ENCODE measurements around the gene ANKRD33B. TPM values are rescaled to one million over a fixed set of nuclear protein-coding genes. Genes with fewer than 3 reads are reported as not detected.

The ANKRD33B gene
- total and polyA plus RNA-seq, 2 donors (not counting 1 experiment from before 2014, with no cell fraction given): 7.7 to 7.8 TPM

DNA sequence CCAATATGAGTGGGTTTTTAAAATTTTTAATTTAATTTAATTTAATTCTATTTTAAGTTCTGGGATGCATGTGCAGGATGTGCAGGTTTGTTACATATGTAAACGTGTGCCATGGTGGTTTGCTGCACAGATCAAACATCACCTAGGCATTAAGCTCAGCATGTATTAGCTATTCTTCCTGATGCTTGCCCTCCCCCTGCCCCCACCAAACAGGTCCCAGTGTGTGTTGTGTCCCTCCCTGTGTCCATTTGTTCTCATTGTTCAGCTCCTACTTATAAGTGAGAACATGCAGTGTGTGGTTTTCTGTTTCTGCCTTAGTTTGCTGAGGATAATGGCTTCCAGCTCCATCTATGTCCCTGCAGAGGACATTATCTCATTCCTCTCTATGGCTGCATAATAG is 35.0 kb upstream of the ANKRD33B start:
- Histone ChIP-seq H3K36me3 (ENCODE audit: control insufficient read depth, insufficient read depth, low read length) (no peaks in the 10 kb centered on the region), H3K79me2 (ENCODE audit: control insufficient read depth, insufficient read depth, low read length) (no peaks in the 10 kb centered on the region), H3K4me1 (ENCODE audit: control insufficient read depth, extremely low read depth, insufficient read depth, low read length) (peaks cover 19% of the 10 kb centered on the region), H3K27ac (ENCODE audit: insufficient read depth, low read length) (peak overlapping the region; percentile 30), H4K20me1 (ENCODE audit: control insufficient read depth, extremely low read depth, insufficient read depth, low read length) (no peaks in the 10 kb centered on the region), H3K4me2 (ENCODE audit: extremely low read depth, insufficient read depth, low read length) (no peak overlapping the region), H3K9me3 (ENCODE audit: control insufficient read depth, insufficient read depth, low read depth, low read length) (no peaks in the 10 kb centered on the region), H3K9ac (ENCODE audit: insufficient read depth, low read length) (no peak overlapping the region), H2AFZ (ENCODE audit: low read length) (no peak overlapping the region), H3K27me3 (ENCODE audit: control insufficient read depth, insufficient read depth, low read length) (no peaks in the 10 kb centered on the region), H3K4me3 (replicated peaks in 1 of 4; ENCODE audit: control extremely low read depth in 1 of 4, insufficient read depth in 1 of 4, low read depth in 3 of 4, low read length in 4 of 4) (no peak overlapping the region)
- no peak for DNase-seq (ENCODE audit: low read depth in 2 of 2)
- TF ChIP-seq, protein P1, sequence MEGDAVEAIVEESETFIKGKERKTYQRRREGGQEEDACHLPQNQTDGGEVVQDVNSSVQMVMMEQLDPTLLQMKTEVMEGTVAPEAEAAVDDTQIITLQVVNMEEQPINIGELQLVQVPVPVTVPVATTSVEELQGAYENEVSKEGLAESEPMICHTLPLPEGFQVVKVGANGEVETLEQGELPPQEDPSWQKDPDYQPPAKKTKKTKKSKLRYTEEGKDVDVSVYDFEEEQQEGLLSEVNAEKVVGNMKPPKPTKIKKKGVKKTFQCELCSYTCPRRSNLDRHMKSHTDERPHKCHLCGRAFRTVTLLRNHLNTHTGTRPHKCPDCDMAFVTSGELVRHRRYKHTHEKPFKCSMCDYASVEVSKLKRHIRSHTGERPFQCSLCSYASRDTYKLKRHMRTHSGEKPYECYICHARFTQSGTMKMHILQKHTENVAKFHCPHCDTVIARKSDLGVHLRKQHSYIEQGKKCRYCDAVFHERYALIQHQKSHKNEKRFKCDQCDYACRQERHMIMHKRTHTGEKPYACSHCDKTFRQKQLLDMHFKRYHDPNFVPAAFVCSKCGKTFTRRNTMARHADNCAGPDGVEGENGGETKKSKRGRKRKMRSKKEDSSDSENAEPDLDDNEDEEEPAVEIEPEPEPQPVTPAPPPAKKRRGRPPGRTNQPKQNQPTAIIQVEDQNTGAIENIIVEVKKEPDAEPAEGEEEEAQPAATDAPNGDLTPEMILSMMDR (conservative IDR thresholded peaks at IDR 0.05 in 1 of 2, IDR thresholded peaks at IDR 0.05 in 1 of 2; ENCODE audit: low read depth in 1 of 2, low read length in 2 of 2): no peak
- no peak for TF ChIP-seq EZH2 (IDR thresholded peaks at IDR 0.05; ENCODE audit: low read length, missing control alignments)

DNA sequence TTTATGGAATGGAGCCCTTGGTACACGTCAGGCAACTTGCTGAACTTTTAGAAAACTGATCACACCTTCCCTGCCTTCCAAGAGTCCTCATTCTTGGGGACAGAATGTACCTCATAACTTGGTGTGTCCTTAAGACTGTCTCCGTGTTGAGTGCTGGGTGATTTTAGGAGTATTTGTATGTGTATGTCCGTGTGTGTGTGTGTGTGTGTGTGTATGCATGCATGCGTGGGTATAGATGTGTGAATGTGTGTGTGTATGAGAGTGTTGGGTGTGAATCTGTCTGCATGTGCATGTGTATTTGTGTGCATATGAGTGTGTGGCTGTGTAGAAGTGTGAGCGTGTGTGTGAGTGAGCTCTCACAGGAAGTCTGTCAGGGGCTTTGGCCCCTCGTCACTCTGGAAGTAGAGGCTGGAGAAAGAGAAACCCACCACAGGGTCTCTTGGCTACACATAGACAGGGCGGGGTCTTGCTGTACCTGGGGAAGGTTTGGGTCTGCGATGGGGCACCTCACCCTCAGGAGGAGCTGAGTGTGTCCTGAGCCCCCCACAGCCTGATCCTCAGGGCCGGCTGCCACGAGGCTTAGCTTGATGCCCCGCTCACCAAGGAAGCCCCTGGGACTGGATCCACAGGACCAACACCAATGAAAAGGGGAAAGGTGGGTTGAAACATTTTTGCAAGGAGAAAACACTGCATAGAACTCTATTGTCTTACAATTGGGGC is 33.1 kb upstream of the ANKRD33B start:
- H3K9me3 ChIP-seq (ENCODE audit: control insufficient read depth, insufficient read depth, low read depth, low read length): no peaks in the 10 kb centered on the region
- H2AFZ ChIP-seq (ENCODE audit: low read length): no peak overlapping the region
- H3K79me2 ChIP-seq (ENCODE audit: control insufficient read depth, insufficient read depth, low read length): no peaks in the 10 kb centered on the region
- no peak overlapping the region for H3K4me3 ChIP-seq (replicated peaks in 1 of 4; ENCODE audit: control extremely low read depth in 1 of 4, insufficient read depth in 1 of 4, low read depth in 3 of 4, low read length in 4 of 4)
- no peak overlapping the region for H3K27ac ChIP-seq (ENCODE audit: insufficient read depth, low read length)
- TF ChIP-seq, protein P1 (conservative IDR thresholded peaks at IDR 0.05 in 1 of 2, IDR thresholded peaks at IDR 0.05 in 1 of 2; ENCODE audit: low read depth in 1 of 2, low read length in 2 of 2): no peak
- TF ChIP-seq EZH2 (IDR thresholded peaks at IDR 0.05; ENCODE audit: low read length, missing control alignments): no peak
- DNase-seq (ENCODE audit: low read depth in 2 of 2): no peak
- no peaks in the 10 kb centered on the region for H3K27me3 ChIP-seq (ENCODE audit: control insufficient read depth, insufficient read depth, low read length)
- no peak overlapping the region for H3K9ac ChIP-seq (ENCODE audit: insufficient read depth, low read length)
- H3K4me2 ChIP-seq (ENCODE audit: extremely low read depth, insufficient read depth, low read length): no peak overlapping the region
- no peaks in the 10 kb centered on the region for H4K20me1 ChIP-seq (ENCODE audit: control insufficient read depth, extremely low read depth, insufficient read depth, low read length)
- peaks cover 7% of the 10 kb centered on the region for H3K4me1 ChIP-seq (ENCODE audit: control insufficient read depth, extremely low read depth, insufficient read depth, low read length)
- H3K36me3 ChIP-seq (ENCODE audit: control insufficient read depth, insufficient read depth, low read length): no peaks in the 10 kb centered on the region

DNA sequence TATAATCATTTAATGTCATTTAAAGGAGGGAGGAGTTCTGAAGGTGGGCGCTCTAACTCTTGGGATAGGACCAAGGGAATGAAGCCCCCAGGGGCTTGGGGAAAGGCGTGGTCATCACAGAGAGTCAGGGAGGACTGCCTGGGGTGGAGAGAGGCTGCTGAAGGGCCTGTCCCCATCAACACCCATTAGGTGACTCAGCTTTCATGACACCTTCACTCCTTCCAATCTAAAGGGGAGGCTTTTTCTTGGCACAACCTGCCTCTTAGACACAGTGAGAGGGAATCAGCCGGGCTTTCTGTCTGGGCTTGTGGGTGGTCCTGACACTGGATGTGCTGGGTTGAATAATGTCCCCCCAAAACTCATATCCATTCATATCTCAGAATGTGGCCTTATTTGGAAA is 31.4 kb upstream of the ANKRD33B start:
- H3K4me1 ChIP-seq (ENCODE audit: control insufficient read depth, extremely low read depth, insufficient read depth, low read length): peaks cover 7% of the 10 kb centered on the region
- no peak overlapping the region for H3K27ac ChIP-seq (ENCODE audit: insufficient read depth, low read length)
- H3K79me2 ChIP-seq (ENCODE audit: control insufficient read depth, insufficient read depth, low read length): no peaks in the 10 kb centered on the region
- no peak overlapping the region for H3K4me3 ChIP-seq (replicated peaks in 1 of 4; ENCODE audit: control extremely low read depth in 1 of 4, insufficient read depth in 1 of 4, low read depth in 3 of 4, low read length in 4 of 4)
- H3K27me3 ChIP-seq (ENCODE audit: control insufficient read depth, insufficient read depth, low read length): no peaks in the 10 kb centered on the region
- no peaks in the 10 kb centered on the region for H3K9me3 ChIP-seq (ENCODE audit: control insufficient read depth, insufficient read depth, low read depth, low read length)
- H3K36me3 ChIP-seq (ENCODE audit: control insufficient read depth, insufficient read depth, low read length): no peaks in the 10 kb centered on the region
- H3K4me2 ChIP-seq (ENCODE audit: extremely low read depth, insufficient read depth, low read length): no peak overlapping the region
- TF ChIP-seq, protein P1 (conservative IDR thresholded peaks at IDR 0.05 in 1 of 2, IDR thresholded peaks at IDR 0.05 in 1 of 2; ENCODE audit: low read depth in 1 of 2, low read length in 2 of 2): no peak
- TF ChIP-seq EZH2 (IDR thresholded peaks at IDR 0.05; ENCODE audit: low read length, missing control alignments): no peak
- no peak overlapping the region for H2AFZ ChIP-seq (ENCODE audit: low read length)
- no peak overlapping the region for H3K9ac ChIP-seq (ENCODE audit: insufficient read depth, low read length)
- no peak for DNase-seq (ENCODE audit: low read depth in 2 of 2)
- no peaks in the 10 kb centered on the region for H4K20me1 ChIP-seq (ENCODE audit: control insufficient read depth, extremely low read depth, insufficient read depth, low read length)

Measured in fibroblast of lung (primary cell).